ENCODE measurements around the gene N4BP2L1. TPM values are rescaled to one million over a fixed set of nuclear protein-coding genes. Genes with fewer than 3 reads are reported as not detected.

The N4BP2L1 gene
- polyA plus RNA-seq, 1 of the 3 experiments (the other 2 are of a cell fraction): 1.2 TPM

- TF ChIP-seq FOXM1 (IDR thresholded peaks at IDR 0.05; ENCODE audit: low read depth) (no peak), MAX (IDR thresholded peaks at IDR 0.05; ENCODE audit: low read depth) (no peak), NRF1 (IDR thresholded peaks at IDR 0.05; ENCODE audit: low read depth, low read length) (no peak), YY1 (IDR thresholded peaks at IDR 0.05; ENCODE audit: low read depth) (no peak), POLR2AphosphoS5 (IDR thresholded peaks at IDR 0.05; ENCODE audit: low read depth, low read length) (no peak)
Measured at GRCh38 chr13:32453981-32454380, 26.1 kb upstream of the N4BP2L1 start (continued).

GRCh38 chr13:32448972-32449371, 21.0 kb upstream of the N4BP2L1 start:
- H3K36me3 ChIP-seq (replicated peaks in 1 of 2; ENCODE audit: control insufficient read depth in 1 of 2, insufficient read depth in 2 of 2, low read length in 1 of 2): no peaks in the 10 kb centered on the region
- no peaks in the 10 kb centered on the region for H3K9me2 ChIP-seq
- no peaks in the 10 kb centered on the region for H3K79me2 ChIP-seq (ENCODE audit: insufficient read depth)
- TF ChIP-seq RXRA (IDR thresholded peaks at IDR 0.05; ENCODE audit: borderline replicate concordance, low read depth) (no peak), FOXM1 (IDR thresholded peaks at IDR 0.05; ENCODE audit: low read depth) (no peak), YY1 (IDR thresholded peaks at IDR 0.05; ENCODE audit: low read depth) (no peak), REST (IDR thresholded peaks at IDR 0.05; ENCODE audit: low read depth, low read length) (no peak), NRF1 (IDR thresholded peaks at IDR 0.05; ENCODE audit: low read depth, low read length) (no peak), NFIC (IDR thresholded peaks at IDR 0.05; ENCODE audit: borderline replicate concordance) (no peak), EP300 (IDR thresholded peaks at IDR 0.05; ENCODE audit: borderline replicate concordance in 1 of 2, low read depth in 1 of 2, low read length in 1 of 2) (no peak)
- H3K4me2 ChIP-seq: no peak overlapping the region
- ChIA-PET POLR2A (no interaction called here), CTCF (no interaction called here)
- peaks cover 5% of the 10 kb centered on the region; the same call in 1 of the 2 replicates for H3K9me3 ChIP-seq
- no peaks in the 10 kb centered on the region for H3K27me3 ChIP-seq (ENCODE audit: insufficient read depth)
- no peak overlapping the region for H3K9ac ChIP-seq
- DNase-seq: no peak
- 97% methylated on average over 1 of the region's 1 CpG for WGBS (ENCODE audit: low lambda C conversion rate)
- no peak overlapping the region for H3K27ac ChIP-seq (ENCODE audit: low read depth in 2 of 2, low read length in 1 of 2)
- H4K20me1 ChIP-seq (ENCODE audit: insufficient read depth): no peaks in the 10 kb centered on the region
- H3F3A ChIP-seq (replicated peaks; ENCODE audit: insufficient read depth): no peaks in the 10 kb centered on the region
- H3K4me1 ChIP-seq (ENCODE audit: control insufficient read depth in 1 of 2, insufficient read depth in 2 of 2, low read depth in 1 of 2, low read length in 1 of 2): no peaks in the 10 kb centered on the region
- no peak overlapping the region for H2AFZ ChIP-seq (ENCODE audit: low read depth)
- H3K4me3 ChIP-seq (ENCODE audit: low read depth in 2 of 2, low read length in 1 of 2): no peak overlapping the region

- peaks cover 5% of the 10 kb centered on the region; the same call in 1 of the 2 replicates for H3K9me3 ChIP-seq
- no peak overlapping the region for H3K4me2 ChIP-seq
- H3K79me2 ChIP-seq (ENCODE audit: insufficient read depth): no peaks in the 10 kb centered on the region
- no peaks in the 10 kb centered on the region for H3K4me1 ChIP-seq (ENCODE audit: control insufficient read depth in 1 of 2, insufficient read depth in 2 of 2, low read depth in 1 of 2, low read length in 1 of 2)
- no peaks in the 10 kb centered on the region for H3K9me2 ChIP-seq
- no peak overlapping the region for H3K27ac ChIP-seq (ENCODE audit: low read depth in 2 of 2, low read length in 1 of 2)
- no peak for TF ChIP-seq RFX5 (IDR thresholded peaks at IDR 0.05; ENCODE audit: low read length)
- no peak for TF ChIP-seq CTCF (IDR thresholded peaks at IDR 0.05)
- TF ChIP-seq EP300 (IDR thresholded peaks at IDR 0.05; ENCODE audit: borderline replicate concordance in 1 of 2, low read depth in 1 of 2, low read length in 1 of 2): no peak
- TF ChIP-seq IRF3 (IDR thresholded peaks at IDR 0.05; ENCODE audit: low read depth, low read length): no peak
- no peak for TF ChIP-seq FOXJ3 (CRISPR knock-in tag; IDR thresholded peaks at IDR 0.05)
- no peak for TF ChIP-seq TEAD4 (IDR thresholded peaks at IDR 0.05; ENCODE audit: borderline replicate concordance, insufficient read depth)
- no peaks in the 10 kb centered on the region for H3K36me3 ChIP-seq (replicated peaks in 1 of 2; ENCODE audit: control insufficient read depth in 1 of 2, insufficient read depth in 2 of 2, low read length in 1 of 2)
- no peak for DNase-seq
- H2AFZ ChIP-seq (ENCODE audit: low read depth): no peak overlapping the region
- H3K27me3 ChIP-seq (ENCODE audit: insufficient read depth): no peaks in the 10 kb centered on the region
- no peaks in the 10 kb centered on the region for H4K20me1 ChIP-seq (ENCODE audit: insufficient read depth)
- no peak overlapping the region for H3K4me3 ChIP-seq (ENCODE audit: low read depth in 2 of 2, low read length in 1 of 2)
- no peaks in the 10 kb centered on the region for H3F3A ChIP-seq (replicated peaks; ENCODE audit: insufficient read depth)
- POLR2A ChIA-PET: no interaction called here
- CTCF ChIA-PET: no interaction called here
- H3K9ac ChIP-seq: no peak overlapping the region
Measured at GRCh38 chr13:32447894-32448623, 20.1 kb upstream of the N4BP2L1 start.

Data from SK-N-SH (cell line).